ENCODE data around the gene NFAM1.
A peak's percentile ranks its signal among the peaks of the same experiment; 100 is the strongest.

NFAM1 gene

GRCh38 chr22:42379966-42380537, 52.2 kb downstream of the NFAM1 start:
- DNase-seq = peak; percentile 44

GRCh38 chr22:42376711-42377554, 55.3 kb downstream of the NFAM1 start:
- peak; percentile 22 for DNase-seq

- no peak for DNase-seq
Measured at GRCh38 chr22:42375982-42376381, 56.2 kb downstream of the NFAM1 start.

- DNase-seq = peak; percentile 22
Measured at GRCh38 chr22:42372976-42373375, 59.2 kb downstream of the NFAM1 start.

- no peak for DNase-seq
Measured at GRCh38 chr22:42371501-42371900, 60.7 kb downstream of the NFAM1 start.

- DNase-seq = no peak
Measured at GRCh38 chr22:42371099-42371498, 61.1 kb downstream of the NFAM1 start.

GRCh38 chr22:42369250-42370041, 62.8 kb downstream of the NFAM1 start:
- peak; percentile 90 for DNase-seq

GRCh38 chr22:42368379-42369249, 63.6 kb downstream of the NFAM1 start:
- DNase-seq = peak; percentile 41

- peak; percentile 18 for DNase-seq
Measured at GRCh38 chr22:42367980-42368378, 64.2 kb downstream of the NFAM1 start.

- no peak for DNase-seq
Measured at GRCh38 chr22:42366806-42367581, 65.2 kb downstream of the NFAM1 start.

- DNase-seq = peak; percentile 39
Measured at GRCh38 chr22:42365942-42366695, 66.1 kb downstream of the NFAM1 start.

GRCh38 chr22:42365111-42365865, 66.9 kb downstream of the NFAM1 start:
- peak; percentile 76 for DNase-seq

- no peak for DNase-seq
Measured at GRCh38 chr22:42364604-42365110, 67.5 kb downstream of the NFAM1 start.

- DNase-seq = no peak
Measured at GRCh38 chr22:42363892-42364291, 68.3 kb downstream of the NFAM1 start.

- DNase-seq = no peak
Measured at GRCh38 chr22:42361523-42361922, 70.7 kb downstream of the NFAM1 start.

GRCh38 chr22:42360348-42360747, 71.9 kb downstream of the NFAM1 start:
- DNase-seq = peak; percentile 56

- no peak for DNase-seq
Measured at GRCh38 chr22:42358643-42359558, 73.3 kb downstream of the NFAM1 start.

GRCh38 chr22:42357634-42358296, 74.4 kb downstream of the NFAM1 start:
- DNase-seq = no peak

All from NCI-H345 (cell line).